A673 (cell line): ENCODE results near the gene PSENEN.

ENCODE experiments used
- EZH2 ChIP-seq: fragments of 200-600 bp; sonication (generic); IDR thresholded peaks from 2 replicates; pipeline ENCODE4 v1.6.1; 2017; ENCODE audit warnings: borderline replicate concordance, low read depth, mild to moderate bottlenecking, mixed read lengths, antibody characterized with exemption, low read length; ENCODE audit not compliant: poor library complexity, severe bottlenecking
- TF ChIP-seq, protein P1 (sequence below): fragments of 300-800, 200-600 bp; sonication (generic); conservative IDR thresholded peaks from 2 replicates; pipeline ENCODE4 v1.5.1; 2017; ENCODE audit warnings: low read depth, mild to moderate bottlenecking, antibody characterized with exemption, low read length, moderate library complexity, mixed read lengths

DNA sequence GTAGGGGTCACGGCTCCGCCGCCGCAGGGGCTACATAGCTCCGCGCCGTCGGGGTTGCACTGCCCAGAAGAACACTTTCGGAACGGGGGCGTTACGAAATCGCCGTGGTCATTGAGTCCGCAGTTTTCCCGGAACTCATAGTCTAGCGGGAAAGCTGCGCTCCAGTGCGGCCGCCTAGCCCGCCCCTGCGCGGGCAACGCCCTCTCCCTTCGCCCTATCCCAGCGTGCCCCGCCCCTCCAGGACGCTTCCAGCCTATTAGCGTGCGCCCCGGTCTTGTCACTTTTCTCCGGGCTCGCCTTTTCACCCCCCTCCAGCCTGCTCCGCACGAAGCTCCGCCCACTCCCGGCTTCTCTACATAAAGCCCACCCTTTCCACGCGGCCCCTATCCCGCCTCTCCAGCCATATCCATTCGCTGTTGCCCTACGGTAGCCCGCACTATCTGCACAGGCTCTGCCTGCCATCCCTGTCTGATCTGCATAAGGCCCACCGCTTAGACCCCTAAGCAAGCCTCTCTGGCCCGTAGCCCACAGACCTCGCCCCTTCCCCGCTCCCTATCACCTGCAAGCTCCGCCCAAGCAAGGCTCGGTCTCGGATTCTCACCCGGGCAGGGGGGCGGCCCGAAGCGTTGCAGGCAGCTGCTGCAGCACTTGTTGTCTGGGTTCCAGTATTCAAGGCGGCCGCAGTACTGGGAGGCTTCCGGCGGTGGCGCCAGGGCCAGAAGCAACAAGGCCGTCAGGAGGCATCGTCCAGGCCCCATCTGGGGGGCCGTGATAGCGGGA lies 4.8 kb upstream of the PSENEN start:
- no peak for TF ChIP-seq EZH2
- TF ChIP-seq, protein P1, sequence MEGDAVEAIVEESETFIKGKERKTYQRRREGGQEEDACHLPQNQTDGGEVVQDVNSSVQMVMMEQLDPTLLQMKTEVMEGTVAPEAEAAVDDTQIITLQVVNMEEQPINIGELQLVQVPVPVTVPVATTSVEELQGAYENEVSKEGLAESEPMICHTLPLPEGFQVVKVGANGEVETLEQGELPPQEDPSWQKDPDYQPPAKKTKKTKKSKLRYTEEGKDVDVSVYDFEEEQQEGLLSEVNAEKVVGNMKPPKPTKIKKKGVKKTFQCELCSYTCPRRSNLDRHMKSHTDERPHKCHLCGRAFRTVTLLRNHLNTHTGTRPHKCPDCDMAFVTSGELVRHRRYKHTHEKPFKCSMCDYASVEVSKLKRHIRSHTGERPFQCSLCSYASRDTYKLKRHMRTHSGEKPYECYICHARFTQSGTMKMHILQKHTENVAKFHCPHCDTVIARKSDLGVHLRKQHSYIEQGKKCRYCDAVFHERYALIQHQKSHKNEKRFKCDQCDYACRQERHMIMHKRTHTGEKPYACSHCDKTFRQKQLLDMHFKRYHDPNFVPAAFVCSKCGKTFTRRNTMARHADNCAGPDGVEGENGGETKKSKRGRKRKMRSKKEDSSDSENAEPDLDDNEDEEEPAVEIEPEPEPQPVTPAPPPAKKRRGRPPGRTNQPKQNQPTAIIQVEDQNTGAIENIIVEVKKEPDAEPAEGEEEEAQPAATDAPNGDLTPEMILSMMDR, result peak; percentile 38; the same call in 1 of the 2 replicates
